ENCODE results near the gene KCTD13. TPM values are rescaled to one million over a fixed set of nuclear protein-coding genes. Genes with fewer than 3 reads are reported as not detected.
"Not testable (repeated sequence)": the region's sequence is repeated elsewhere in the genome, so short reads cannot be mapped to it uniquely, and the experiment has no call there.

The KCTD13 gene
- total and polyA plus RNA-seq, 4 donors, result 15.0 to 26.2 (median 16.5) TPM

- peaks cover 0 to 8% (median 4%) of the 10 kb centered on the region in 4 donors for H3K36me3 ChIP-seq (ENCODE audit: control insufficient read depth in 4 of 4, insufficient read depth in 4 of 4, low read length in 4 of 4)
- TF ChIP-seq, protein P1, sequence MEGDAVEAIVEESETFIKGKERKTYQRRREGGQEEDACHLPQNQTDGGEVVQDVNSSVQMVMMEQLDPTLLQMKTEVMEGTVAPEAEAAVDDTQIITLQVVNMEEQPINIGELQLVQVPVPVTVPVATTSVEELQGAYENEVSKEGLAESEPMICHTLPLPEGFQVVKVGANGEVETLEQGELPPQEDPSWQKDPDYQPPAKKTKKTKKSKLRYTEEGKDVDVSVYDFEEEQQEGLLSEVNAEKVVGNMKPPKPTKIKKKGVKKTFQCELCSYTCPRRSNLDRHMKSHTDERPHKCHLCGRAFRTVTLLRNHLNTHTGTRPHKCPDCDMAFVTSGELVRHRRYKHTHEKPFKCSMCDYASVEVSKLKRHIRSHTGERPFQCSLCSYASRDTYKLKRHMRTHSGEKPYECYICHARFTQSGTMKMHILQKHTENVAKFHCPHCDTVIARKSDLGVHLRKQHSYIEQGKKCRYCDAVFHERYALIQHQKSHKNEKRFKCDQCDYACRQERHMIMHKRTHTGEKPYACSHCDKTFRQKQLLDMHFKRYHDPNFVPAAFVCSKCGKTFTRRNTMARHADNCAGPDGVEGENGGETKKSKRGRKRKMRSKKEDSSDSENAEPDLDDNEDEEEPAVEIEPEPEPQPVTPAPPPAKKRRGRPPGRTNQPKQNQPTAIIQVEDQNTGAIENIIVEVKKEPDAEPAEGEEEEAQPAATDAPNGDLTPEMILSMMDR (IDR thresholded peaks at IDR 0.05; ENCODE audit: control extremely low read depth, extremely low read depth), result no peak
- no peaks in the 10 kb centered on the region for H3K4me1 ChIP-seq (ENCODE audit: control insufficient read depth in 5 of 5, insufficient read depth in 5 of 5, low read length in 5 of 5)
- H3K27me3 ChIP-seq (ENCODE audit: control insufficient read depth in 3 of 3, insufficient read depth in 3 of 3, low read length in 2 of 3), result no peaks in the 10 kb centered on the region
- 89 to 95% methylated on average over 19 to 20 of the region's 20 CpGs for WGBS, 2 donors
- no peak overlapping the region for H3K4me3 ChIP-seq
- DNase-seq, result no peak
- H3K9me3 ChIP-seq (ENCODE audit: control insufficient read depth in 4 of 4, insufficient read depth in 3 of 4, low read length in 3 of 4), result no peaks in the 10 kb centered on the region
- no peak overlapping the region for H3K9ac ChIP-seq (ENCODE audit: insufficient read depth in 1 of 2, low read length in 2 of 2)
- H3K27ac ChIP-seq (ENCODE audit: low read depth in 1 of 2, low read length in 1 of 2), result no peak overlapping the region
- no peak for ATAC-seq (ENCODE audit: insufficient read depth, low FRiP score)
Measured at GRCh38 chr16:29910819-29911675, 15.0 kb downstream of the KCTD13 start.

DNA sequence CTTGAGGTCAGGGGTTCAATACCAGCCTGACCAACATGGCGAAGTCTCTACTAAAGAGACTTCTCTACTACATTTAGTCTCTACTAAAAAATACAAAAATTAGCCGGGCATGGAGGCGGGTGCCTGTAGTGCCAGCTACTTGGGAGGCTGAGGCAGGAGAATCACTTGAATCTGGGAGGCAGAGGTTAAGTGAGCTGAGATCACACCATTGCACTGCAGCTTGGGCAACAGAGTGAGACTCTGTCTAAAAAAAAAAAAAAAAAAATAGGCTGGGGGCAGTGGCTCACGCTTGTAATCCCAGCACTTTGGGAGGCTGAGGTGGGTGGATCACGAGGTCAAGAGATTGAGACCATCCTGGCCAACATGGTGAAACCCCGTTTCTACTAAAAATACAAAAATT, 16.2 kb downstream of the KCTD13 start:
- not testable (repeated sequence) for ATAC-seq (ENCODE audit: insufficient read depth, low FRiP score); H3K27me3 ChIP-seq (ENCODE audit: control insufficient read depth in 3 of 3, insufficient read depth in 3 of 3, low read length in 2 of 3); H3K4me3 ChIP-seq; H3K27ac ChIP-seq (ENCODE audit: low read depth in 1 of 2, low read length in 1 of 2); H3K9me3 ChIP-seq (ENCODE audit: control insufficient read depth in 4 of 4, insufficient read depth in 3 of 4, low read length in 3 of 4); DNase-seq; H3K4me1 ChIP-seq (ENCODE audit: control insufficient read depth in 5 of 5, insufficient read depth in 5 of 5, low read length in 5 of 5); H3K9ac ChIP-seq (ENCODE audit: insufficient read depth in 1 of 2, low read length in 2 of 2); H3K36me3 ChIP-seq (ENCODE audit: control insufficient read depth in 4 of 4, insufficient read depth in 4 of 4, low read length in 4 of 4)
- WGBS, 2 donors, result 86 to 97% methylated on average over 6 of the region's 6 CpGs

- Histone ChIP-seq H3K4me3 (no peak overlapping the region), H3K27ac (ENCODE audit: low read depth in 1 of 2, low read length in 1 of 2) (no peak overlapping the region), H3K9ac (ENCODE audit: insufficient read depth in 1 of 2, low read length in 2 of 2) (no peak overlapping the region), H3K36me3 (ENCODE audit: control insufficient read depth in 4 of 4, insufficient read depth in 4 of 4, low read length in 4 of 4) (peaks cover 0 to 6% (median 0%) of the 10 kb centered on the region in 4 donors), H3K9me3 (ENCODE audit: control insufficient read depth in 4 of 4, insufficient read depth in 3 of 4, low read length in 3 of 4) (no peaks in the 10 kb centered on the region), H3K27me3 (ENCODE audit: control insufficient read depth in 3 of 3, insufficient read depth in 3 of 3, low read length in 2 of 3) (no peaks in the 10 kb centered on the region), H3K4me1 (ENCODE audit: control insufficient read depth in 5 of 5, insufficient read depth in 5 of 5, low read length in 5 of 5) (no peaks in the 10 kb centered on the region)
- ATAC-seq (ENCODE audit: insufficient read depth, low FRiP score), result no peak
- 47 to 77% methylated on average over 2 of the region's 2 CpGs for WGBS, 2 donors
- no peak for DNase-seq
- TF ChIP-seq, protein P1 (IDR thresholded peaks at IDR 0.05; ENCODE audit: control extremely low read depth, extremely low read depth), result no peak
Measured at GRCh38 chr16:29909391-29909790, 16.6 kb downstream of the KCTD13 start.

- 84 to 92% methylated on average over 2 of the region's 2 CpGs for WGBS, 2 donors
- H3K27ac ChIP-seq (ENCODE audit: low read depth in 1 of 2, low read length in 1 of 2), result no peak overlapping the region
Measured at GRCh38 chr16:29908719-29909220, 17.3 kb downstream of the KCTD13 start.

More at GRCh38 chr16:29908719-29909220, 17.3 kb downstream of the KCTD13 start:
- no peak for ATAC-seq (ENCODE audit: insufficient read depth, low FRiP score)
- TF ChIP-seq, protein P1 (IDR thresholded peaks at IDR 0.05; ENCODE audit: control extremely low read depth, extremely low read depth), result no peak
- Histone ChIP-seq H3K27me3 (ENCODE audit: control insufficient read depth in 3 of 3, insufficient read depth in 3 of 3, low read length in 2 of 3) (no peaks in the 10 kb centered on the region), H3K9me3 (ENCODE audit: control insufficient read depth in 4 of 4, insufficient read depth in 3 of 4, low read length in 3 of 4) (no peaks in the 10 kb centered on the region), H3K36me3 (ENCODE audit: control insufficient read depth in 4 of 4, insufficient read depth in 4 of 4, low read length in 4 of 4) (peaks cover 0 to 6% (median 0%) of the 10 kb centered on the region in 4 donors), H3K9ac (ENCODE audit: insufficient read depth in 1 of 2, low read length in 2 of 2) (no peak overlapping the region), H3K4me1 (ENCODE audit: control insufficient read depth in 5 of 5, insufficient read depth in 5 of 5, low read length in 5 of 5) (no peaks in the 10 kb centered on the region), H3K4me3 (no peak overlapping the region)
- no peak for DNase-seq

All from lung (tissue), 12 donors.